Gastrocnemius medialis (tissue), 4 donors: Measurements from ENCODE around the gene SERTAD4.

Source experiments
- POLR2A ChIP-seq, 2 donors: fragments of 450-650 bp; IDR thresholded peaks; one replicate each; pipeline ENCODE4 v1.6.1; 2017; ENCODE audit warnings: antibody characterized with exemption in 2 of 2, mild to moderate bottlenecking in 2 of 2, moderate library complexity in 2 of 2
- TF ChIP-seq, protein P1 (sequence below), 5 experiments: fragments of 450-650 bp in 3 of 5; fragments of 200-600 bp in 2 of 5; sonication (generic) in 2 of 5; IDR thresholded peaks in 4 of 5; conservative IDR thresholded peaks in 1 of 5; 1 replicate in 4 of 5; 2 replicates in 1 of 5; pipeline ENCODE4 v1.5.1; 2016 to 2019; ENCODE audit warnings: antibody characterized with exemption in 5 of 5, mild to moderate bottlenecking in 3 of 5, moderate library complexity in 3 of 5

GRCh38 chr1:210257698-210258529 is 25.3 kb downstream of the SERTAD4 start:
- TF ChIP-seq, protein P1, sequence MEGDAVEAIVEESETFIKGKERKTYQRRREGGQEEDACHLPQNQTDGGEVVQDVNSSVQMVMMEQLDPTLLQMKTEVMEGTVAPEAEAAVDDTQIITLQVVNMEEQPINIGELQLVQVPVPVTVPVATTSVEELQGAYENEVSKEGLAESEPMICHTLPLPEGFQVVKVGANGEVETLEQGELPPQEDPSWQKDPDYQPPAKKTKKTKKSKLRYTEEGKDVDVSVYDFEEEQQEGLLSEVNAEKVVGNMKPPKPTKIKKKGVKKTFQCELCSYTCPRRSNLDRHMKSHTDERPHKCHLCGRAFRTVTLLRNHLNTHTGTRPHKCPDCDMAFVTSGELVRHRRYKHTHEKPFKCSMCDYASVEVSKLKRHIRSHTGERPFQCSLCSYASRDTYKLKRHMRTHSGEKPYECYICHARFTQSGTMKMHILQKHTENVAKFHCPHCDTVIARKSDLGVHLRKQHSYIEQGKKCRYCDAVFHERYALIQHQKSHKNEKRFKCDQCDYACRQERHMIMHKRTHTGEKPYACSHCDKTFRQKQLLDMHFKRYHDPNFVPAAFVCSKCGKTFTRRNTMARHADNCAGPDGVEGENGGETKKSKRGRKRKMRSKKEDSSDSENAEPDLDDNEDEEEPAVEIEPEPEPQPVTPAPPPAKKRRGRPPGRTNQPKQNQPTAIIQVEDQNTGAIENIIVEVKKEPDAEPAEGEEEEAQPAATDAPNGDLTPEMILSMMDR (IDR thresholded peaks at IDR 0.05 in 4 of 5, conservative IDR thresholded peaks at IDR 0.05 in 1 of 5) = no peak
- no peak for TF ChIP-seq POLR2A (IDR thresholded peaks at IDR 0.05)
